HL-60 (cell line): ENCODE results near the gene PIK3IP1.

Source experiments
- DNase-seq, 2 experiments: peaks; one replicate each; pipeline ENCODE4 v3.0.0-alpha.2; 2010 to 2020; ENCODE audit warnings: low read depth in 1 of 2, low spot score in 1 of 2
- H3K27ac ChIP-seq: fragments of 250-450 bp; sonication (Bioruptor Pico); replicated peaks from 2 replicates; pipeline ENCODE4 v1.5.1; 2020; ENCODE audit warnings: mild to moderate bottlenecking, moderate library complexity
- H3K27me3 ChIP-seq: fragments of 250-450 bp; sonication (Bioruptor Pico); 2 replicates; pipeline ENCODE4 v1.5.1; 2021; ENCODE audit warnings: mild to moderate bottlenecking, moderate library complexity; ENCODE audit not compliant: insufficient read depth, poor library complexity, severe bottlenecking
- H3K4me3 ChIP-seq: replicated peaks from 2 replicates; pipeline ENCODE4 v1.5.1; 2011; ENCODE audit warnings: mild to moderate bottlenecking, control low read depth, low read length; ENCODE audit not compliant: insufficient read depth
- GABPA ChIP-seq: IDR thresholded peaks from 2 replicates; pipeline ENCODE4 v1.6.1; 2012; ENCODE audit warnings: low read depth
- POLR2AphosphoS5 ChIP-seq: IDR thresholded peaks from 2 replicates; pipeline ENCODE4 v1.6.1; 2012; ENCODE audit warnings: low read depth
- SPI1 ChIP-seq: IDR thresholded peaks from 2 replicates; pipeline ENCODE4 v1.6.1; 2012; ENCODE audit warnings: low read depth, mild to moderate bottlenecking, borderline replicate concordance
- TF ChIP-seq, protein P1 (sequence below): IDR thresholded peaks from one replicate; pipeline ENCODE4 v1.5.1; 2011; ENCODE audit warnings: low read length, control low read depth, inconsistent platforms; ENCODE audit not compliant: insufficient read depth
- TF ChIP-seq, protein P2 (sequence below): IDR thresholded peaks from 2 replicates; pipeline ENCODE4 v1.6.1; 2012; ENCODE audit warnings: low read depth; ENCODE audit not compliant: insufficient replicate concordance

Gene PIK3IP1

DNA sequence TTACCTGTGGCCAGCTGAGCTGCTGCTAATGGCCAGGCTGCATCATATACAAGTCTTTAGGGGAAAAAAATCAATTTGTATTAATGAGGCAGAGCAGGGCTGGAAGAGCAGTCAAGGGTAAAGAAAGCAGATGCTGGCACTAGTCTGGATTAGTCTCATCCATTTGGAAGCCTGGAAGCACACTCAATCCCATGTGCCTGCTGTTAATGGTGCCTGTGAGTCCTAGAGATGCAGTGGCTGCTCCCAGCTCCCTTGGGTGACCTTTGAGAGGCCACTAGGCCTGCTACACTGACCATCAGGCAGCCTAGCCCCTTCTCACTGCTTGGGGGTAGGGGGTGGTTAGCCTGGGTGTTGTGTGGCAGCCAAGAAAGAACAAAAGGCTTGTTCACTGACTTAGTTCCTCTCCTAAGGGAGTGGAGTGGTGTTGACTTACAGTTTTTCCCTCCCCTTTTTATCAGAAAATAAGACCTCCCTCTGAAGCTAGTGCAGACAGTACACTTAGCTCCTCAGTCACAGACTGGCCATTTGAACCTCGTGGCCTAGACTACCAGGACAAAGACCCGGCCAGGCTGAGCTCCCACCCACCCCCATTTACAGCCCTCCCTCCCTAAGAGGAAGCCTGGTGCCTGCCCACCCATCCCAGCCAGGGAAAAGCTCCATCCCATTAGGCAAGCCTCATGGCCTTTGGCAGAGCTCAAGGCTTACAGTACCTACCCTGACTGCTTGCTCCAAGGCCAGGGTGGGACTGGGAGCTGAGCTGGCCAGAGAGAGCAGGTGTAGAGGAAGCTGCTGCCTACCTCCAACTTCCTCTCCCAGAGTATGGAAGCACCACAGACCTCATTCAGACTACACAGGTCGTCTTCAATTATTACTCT lies 7.8 kb downstream of the PIK3IP1 start:
- Histone ChIP-seq H3K27ac (no peak overlapping the region; the same call in 1 of the 2 replicates), H3K27me3 (no peaks in the 10 kb centered on the region), H3K4me3 (no peak overlapping the region)
- no peak for DNase-seq
- 0 out of 2 replicates have a peak, but pooled peaks have one; percentile 32 for TF ChIP-seq SPI1
- TF ChIP-seq, protein P1, sequence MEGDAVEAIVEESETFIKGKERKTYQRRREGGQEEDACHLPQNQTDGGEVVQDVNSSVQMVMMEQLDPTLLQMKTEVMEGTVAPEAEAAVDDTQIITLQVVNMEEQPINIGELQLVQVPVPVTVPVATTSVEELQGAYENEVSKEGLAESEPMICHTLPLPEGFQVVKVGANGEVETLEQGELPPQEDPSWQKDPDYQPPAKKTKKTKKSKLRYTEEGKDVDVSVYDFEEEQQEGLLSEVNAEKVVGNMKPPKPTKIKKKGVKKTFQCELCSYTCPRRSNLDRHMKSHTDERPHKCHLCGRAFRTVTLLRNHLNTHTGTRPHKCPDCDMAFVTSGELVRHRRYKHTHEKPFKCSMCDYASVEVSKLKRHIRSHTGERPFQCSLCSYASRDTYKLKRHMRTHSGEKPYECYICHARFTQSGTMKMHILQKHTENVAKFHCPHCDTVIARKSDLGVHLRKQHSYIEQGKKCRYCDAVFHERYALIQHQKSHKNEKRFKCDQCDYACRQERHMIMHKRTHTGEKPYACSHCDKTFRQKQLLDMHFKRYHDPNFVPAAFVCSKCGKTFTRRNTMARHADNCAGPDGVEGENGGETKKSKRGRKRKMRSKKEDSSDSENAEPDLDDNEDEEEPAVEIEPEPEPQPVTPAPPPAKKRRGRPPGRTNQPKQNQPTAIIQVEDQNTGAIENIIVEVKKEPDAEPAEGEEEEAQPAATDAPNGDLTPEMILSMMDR = no peak

DNA sequence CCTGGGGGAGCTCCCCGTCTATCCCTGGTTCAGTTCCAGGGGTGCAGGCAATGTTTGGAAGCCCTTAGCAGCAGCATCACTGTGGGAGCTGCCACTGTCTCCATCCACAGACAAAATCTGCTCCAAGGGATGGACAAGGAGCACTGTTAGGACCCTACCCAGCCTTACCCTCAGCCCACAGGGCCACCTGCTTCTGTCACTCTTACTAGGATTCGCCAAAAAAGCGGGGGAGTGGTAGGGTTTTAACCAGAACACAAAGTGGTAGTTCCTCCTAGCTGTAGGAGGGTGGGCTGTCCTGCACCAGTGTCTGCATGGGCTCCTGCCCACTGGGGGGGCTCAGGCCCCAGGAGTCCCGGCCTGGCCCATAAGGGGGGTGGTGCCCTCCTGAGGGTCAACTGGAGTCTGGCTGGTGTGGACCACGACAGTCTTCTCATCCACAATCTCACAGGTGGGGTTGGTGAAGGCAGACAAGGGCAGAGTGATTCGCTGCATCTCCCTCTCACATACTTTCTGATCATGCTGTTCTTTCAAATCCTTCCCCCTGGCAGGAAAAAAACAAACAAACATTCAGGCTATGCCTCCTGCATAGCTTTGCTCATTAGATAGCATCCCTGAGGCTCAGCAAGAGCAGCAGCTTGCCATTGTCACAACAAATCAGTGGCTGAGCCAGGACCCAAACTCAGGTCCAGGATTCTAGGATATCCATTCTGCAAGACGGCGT lies 9.4 kb downstream of the PIK3IP1 start:
- TF ChIP-seq, protein P2, sequence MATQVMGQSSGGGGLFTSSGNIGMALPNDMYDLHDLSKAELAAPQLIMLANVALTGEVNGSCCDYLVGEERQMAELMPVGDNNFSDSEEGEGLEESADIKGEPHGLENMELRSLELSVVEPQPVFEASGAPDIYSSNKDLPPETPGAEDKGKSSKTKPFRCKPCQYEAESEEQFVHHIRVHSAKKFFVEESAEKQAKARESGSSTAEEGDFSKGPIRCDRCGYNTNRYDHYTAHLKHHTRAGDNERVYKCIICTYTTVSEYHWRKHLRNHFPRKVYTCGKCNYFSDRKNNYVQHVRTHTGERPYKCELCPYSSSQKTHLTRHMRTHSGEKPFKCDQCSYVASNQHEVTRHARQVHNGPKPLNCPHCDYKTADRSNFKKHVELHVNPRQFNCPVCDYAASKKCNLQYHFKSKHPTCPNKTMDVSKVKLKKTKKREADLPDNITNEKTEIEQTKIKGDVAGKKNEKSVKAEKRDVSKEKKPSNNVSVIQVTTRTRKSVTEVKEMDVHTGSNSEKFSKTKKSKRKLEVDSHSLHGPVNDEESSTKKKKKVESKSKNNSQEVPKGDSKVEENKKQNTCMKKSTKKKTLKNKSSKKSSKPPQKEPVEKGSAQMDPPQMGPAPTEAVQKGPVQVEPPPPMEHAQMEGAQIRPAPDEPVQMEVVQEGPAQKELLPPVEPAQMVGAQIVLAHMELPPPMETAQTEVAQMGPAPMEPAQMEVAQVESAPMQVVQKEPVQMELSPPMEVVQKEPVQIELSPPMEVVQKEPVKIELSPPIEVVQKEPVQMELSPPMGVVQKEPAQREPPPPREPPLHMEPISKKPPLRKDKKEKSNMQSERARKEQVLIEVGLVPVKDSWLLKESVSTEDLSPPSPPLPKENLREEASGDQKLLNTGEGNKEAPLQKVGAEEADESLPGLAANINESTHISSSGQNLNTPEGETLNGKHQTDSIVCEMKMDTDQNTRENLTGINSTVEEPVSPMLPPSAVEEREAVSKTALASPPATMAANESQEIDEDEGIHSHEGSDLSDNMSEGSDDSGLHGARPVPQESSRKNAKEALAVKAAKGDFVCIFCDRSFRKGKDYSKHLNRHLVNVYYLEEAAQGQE = no peak
- TF ChIP-seq GABPA = no peak
- no peak for TF ChIP-seq SPI1
- TF ChIP-seq, protein P1 = no peak
- TF ChIP-seq POLR2AphosphoS5 = no peak
- DNase-seq = no peak
- no peak overlapping the region for H3K27ac ChIP-seq
- H3K4me3 ChIP-seq = no peak overlapping the region
- H3K27me3 ChIP-seq = no peaks in the 10 kb centered on the region

GRCh38 chr22:31281733-31282132 lies 10.6 kb downstream of the PIK3IP1 start:
- no peaks in the 10 kb centered on the region for H3K27me3 ChIP-seq
- no peak for TF ChIP-seq GABPA
- TF ChIP-seq, protein P1 = no peak
- TF ChIP-seq SPI1 = no peak
- TF ChIP-seq, protein P2 = no peak
- TF ChIP-seq POLR2AphosphoS5 = no peak
- no peak for DNase-seq
- no peak overlapping the region for H3K4me3 ChIP-seq
- H3K27ac ChIP-seq = no peak overlapping the region
